NCI-H1105 treated with DMSO at 0.1 percent for 48 hours (cell line): ENCODE results near the gene BMP6.

Experiments used
- DNase-seq: peaks from one replicate; lab custom pipeline; 2025; lab: John Stamatoyannopoulos, UW

The BMP6 gene

DNA sequence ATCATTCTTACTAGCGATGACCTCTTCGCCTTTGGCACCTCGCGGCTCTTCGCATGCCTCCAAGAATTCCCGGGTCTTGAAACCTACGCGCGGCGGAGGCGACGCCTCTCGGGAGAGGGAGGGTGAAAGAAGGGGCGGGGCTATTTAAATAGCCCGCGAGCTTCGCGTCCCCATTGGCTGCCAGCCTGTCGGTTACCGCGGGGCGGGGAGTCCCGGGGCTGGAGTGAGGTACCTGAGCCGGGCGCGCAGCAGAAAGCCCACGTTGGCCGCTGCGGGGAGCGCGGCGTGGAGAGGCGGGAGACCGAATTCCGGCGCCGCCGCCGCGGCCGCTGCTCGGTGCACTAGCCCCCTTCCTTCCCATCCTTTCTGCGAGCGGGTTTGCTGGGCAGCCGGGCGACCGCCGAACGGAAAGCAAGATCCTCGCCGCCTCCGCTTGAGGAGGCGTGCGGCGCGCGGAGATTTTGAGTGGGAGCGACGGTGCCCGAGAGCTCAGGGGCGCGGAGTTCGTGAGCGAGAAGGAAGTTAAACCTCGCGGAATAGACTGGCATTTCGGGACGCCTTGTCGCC, at the start of gene BMP6:
Gene BMP6, plus strand, starts transcription at position 251 of the 567 bp plus-strand sequence. CDS start 857 bp downstream, outside the sequence.
- peak; percentile 90 for DNase-seq

DNA sequence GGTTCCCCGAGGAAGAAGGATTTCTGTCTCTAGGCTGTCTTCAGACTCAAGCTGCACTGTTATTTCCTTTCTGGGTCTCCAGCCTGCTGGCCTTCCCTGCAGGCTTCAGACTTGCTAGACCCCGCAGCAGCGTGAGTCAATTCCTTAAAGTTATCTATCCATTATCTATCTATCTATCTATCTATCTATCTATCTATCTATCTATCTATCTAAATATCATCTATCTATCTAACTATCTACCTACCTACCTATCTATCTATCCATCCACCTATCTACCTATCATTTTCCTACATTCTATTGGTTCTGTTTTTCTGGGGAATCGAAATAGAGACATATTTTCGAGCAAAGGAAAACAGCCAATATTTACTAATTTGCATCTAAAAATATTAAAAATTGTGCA, 48.7 kb upstream of the BMP6 start:
- DNase-seq = no peak

DNA sequence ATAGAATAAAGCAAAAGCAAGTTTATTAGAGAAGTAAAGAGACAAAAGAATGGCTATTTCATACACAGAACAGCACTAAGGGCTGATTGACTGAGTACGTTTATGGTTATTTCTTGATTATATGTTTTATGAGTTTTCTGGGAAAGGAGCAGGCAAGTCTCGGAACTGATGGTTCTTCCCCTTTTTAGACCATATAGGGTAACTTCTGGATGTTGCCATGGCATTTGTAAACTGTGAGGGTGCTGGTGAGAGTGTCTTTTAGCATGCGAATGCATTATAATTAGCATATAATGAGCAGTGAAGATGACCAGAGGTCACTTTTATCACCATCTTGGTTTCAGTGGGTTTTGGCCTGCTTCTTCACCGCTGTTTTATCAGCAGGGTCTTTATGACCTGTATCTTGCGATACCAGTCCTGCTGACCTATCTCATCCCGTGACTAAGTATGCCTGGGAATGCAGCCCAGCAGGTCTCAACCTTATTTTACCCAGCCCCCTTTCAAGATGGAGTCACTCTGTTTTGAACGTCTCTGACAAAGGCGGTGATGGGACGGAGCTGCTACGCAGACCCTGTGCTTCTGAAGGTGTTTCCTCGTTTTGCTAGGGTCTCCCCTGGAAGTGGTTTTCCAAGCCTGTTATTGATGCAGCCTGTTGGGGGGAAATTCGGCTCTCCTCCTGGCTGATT, 45.4 kb upstream of the BMP6 start:
- no peak for DNase-seq

DNA sequence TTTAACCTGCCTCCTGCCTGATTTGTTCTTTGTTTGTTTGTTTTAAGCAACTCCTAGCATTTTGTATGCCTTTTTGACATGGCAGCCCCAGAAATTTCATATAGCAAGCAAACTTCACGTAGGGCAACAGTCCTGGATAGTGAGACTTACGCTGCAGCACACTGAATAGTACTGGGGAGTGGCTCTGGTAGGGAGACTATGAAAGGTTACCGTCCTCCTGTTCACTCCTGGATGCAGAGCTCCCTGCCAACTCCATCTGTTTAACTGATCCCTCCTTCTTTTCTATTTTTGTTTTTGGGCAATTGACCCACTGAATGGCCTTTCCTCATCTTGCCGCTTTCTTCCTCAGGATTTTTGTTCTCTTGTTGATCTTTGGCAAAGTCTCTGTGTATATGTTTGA, 44.5 kb upstream of the BMP6 start:
- no peak for DNase-seq

DNA sequence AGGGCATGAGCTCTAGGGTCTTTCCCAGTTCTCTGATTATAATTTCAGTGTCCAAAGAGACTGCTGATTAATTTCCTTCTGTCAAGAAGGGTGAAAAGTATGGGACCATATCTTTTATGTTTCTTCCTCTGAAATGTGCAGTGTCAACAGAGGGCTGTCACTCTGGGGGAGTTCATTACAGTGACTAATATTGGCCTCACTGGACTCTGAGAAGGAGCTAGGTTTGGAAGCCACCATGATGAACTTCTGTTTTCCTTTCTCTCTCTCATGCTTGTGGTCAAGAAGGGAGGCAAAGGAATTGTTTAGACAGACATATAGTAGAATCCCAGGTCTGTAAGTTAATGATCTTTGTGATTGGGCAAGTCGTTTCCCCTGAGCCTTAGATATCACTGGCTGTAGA, 41.8 kb upstream of the BMP6 start:
- no peak for DNase-seq

DNA sequence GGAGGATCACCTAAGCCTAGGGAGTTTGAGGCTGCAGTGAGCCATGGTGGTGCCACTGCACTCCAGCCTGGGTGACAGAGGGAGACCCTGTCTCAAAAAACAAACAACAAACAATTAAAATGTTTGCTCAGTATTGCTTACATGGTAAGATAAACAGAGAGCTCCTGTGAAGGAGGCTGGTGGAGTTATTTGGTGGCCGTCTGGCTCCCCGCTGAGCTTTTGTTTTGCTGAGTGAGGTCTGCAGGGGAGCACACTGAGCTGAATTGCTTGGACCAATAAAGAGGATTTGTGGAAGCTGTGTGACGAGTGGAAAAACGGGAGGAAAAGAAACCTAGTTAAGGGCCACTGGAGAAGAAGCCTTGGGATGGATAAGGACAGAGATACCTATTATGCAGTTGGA, 41.1 kb upstream of the BMP6 start:
- DNase-seq = no peak

DNA sequence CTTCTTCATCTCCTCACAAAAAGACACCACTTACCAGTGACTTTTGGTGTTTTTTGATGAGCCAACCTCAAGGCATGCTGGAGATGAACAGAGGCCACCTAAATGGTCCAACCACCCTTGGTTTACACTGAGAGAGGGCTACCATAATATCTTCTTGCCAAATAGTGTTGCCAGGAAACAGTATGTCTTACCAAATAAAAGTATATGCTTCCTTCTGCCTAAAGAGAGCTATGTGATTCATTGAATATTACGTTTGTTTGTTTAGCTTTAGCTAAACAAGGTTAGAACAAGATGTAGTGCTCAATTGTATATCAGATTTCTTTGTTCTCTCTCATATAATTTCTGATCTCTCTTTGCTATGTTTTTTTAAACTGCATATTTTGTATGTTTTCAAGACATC, 40.6 kb upstream of the BMP6 start:
- no peak for DNase-seq

DNA sequence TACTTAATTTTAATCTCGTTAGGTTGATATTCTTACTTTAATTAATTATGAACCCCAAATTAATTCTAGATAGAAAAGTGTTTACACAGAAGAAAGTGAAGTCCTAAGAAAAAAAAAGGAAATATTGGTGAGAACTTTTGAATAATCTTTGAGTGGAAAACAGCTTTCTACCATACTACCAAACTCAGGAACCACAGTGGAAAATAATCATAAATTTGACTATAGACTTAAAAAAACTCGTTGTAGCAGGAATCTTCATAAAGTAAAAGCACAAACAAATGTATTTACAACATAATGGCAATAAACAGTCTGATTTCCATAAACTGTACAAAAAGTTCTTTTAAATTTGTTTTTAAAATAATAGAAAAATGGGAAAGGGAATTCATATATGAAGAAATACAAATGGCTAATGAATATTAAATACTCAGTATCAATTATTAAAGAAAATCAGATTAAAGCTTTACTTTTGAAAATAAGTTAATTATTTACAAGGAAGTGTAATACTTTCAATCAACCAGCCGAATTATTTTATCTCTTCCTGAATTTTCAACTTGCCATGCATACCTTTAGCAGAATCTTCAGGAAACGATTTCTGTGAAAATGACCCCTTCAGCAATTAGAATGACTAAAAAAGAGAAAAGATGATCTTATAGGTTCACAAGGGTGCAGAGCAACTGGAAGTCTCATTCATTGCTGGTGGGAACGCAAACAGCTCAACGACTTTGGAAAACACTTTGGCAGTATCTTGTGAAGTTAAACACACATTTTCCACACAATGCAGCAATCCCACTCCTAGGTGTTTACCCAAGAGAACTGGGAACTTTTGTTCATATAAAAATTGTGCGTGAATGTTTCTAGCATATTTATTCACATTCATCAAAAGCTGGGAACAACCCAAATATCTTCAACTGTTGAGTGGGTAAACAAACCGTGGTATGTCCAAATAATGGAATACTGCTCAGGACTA, 38.5 kb upstream of the BMP6 start:
- DNase-seq = no peak

DNA sequence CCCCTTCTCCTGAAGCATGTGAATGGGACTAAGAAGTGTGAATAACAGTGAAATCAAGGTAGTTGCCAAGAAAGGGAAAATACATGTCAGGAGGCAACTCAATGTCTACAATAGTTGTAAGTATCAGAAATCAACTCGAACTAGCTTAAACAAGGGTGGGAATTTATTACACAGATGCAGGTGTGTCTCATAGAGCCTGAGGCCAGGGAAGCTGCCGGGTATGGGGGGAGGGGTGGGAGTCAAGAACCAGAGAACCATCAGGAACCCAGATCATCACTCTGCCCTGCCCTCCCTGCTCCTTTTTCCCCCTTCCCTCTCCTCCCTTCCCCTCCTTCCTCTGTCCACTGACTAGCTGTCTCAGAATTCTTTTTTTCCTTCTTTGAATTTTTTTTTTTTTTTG, 34.9 kb upstream of the BMP6 start:
- DNase-seq = no peak

DNA sequence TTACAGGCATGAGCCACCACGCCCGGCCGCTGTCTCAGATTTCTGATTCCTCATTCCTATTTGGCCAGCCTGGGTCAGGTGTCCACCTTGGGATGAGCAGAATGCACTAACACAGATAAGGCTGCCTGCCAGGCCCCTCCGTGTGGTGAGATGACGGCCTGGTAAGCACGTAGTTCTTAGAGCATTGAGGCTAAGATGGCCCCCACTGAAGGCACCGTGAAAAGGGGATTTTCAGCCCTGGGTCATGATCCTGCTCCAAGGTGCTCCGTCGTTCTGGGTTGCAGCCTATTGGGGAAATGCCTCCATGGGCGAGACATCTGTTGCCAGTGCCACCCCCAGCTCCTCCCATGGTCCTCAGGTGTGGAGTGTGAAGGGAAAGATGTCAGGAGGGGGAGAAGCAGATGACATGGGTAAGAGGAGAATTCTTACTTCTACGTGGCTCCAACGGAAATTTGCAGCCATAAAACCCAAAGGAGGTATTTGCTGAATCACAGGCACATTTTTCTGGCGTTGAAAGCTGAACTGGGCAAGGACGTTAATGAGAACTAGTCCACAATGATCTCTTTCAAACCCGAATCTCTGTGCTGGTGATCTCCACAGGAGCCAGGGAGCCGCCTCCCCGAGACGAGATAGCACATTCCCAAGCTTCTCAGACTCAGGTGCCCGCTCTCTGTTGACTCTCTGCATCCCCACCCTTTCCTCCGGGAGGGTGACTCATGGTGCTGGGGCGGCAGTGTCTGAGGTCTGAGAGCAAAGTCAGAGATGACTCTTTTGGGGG, 34.0 kb upstream of the BMP6 start:
- DNase-seq = no peak

DNA sequence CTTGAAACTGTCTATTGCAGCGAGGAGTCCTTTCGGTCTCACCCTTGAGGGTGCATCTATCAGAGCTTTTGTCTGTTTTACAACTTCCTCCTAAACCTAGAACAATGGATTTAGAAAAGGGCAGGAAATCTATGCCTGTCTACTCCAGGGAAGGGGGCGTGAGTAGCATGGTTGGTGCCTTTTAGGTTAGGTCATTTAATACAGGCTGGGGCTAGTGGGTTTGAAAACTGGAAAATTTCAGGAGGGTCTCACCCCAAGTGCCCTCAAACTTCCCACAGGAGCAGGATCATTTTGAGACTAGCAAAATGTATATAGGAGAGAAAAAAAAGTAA, 33.5 kb upstream of the BMP6 start:
- no peak for DNase-seq

DNA sequence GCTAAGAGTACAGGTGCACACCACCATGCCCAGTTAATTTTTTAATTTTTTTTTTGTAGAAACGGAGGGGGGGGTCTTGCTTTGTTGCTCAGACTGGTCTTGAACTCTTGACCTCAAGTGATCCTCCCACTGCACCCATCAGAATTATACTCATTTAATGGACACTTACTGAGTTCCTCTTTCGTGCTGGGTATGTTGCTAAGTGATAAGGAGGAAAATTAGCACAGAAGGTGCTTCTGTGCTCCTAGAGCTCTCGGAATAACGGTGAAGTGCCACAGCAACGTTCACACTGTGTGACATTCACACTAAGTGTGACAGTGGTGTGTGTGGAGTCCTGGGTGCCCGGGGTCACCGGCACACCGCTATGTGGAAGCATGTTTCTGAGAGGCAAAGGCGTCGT, 32.1 kb upstream of the BMP6 start:
- no peak for DNase-seq

DNA sequence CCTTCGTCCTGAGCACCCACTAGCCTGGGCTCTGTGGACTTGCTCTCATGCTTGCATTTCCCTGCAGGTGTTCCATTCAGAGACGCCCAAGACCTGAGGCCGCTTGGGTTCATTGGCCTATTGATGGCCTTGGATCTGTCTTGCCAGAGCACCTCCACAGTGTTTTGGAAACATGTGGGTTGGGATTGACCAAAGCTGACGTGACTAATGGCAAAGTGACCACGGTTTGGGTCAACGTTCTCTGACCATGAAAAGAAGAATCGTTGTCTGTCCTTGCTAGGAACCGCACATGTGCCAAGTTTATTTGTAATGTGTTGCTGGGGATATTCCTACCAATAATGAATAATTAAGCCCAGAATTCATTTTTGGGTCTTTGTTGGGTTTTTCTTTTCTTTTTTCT, 29.8 kb upstream of the BMP6 start:
- DNase-seq = no peak

DNA sequence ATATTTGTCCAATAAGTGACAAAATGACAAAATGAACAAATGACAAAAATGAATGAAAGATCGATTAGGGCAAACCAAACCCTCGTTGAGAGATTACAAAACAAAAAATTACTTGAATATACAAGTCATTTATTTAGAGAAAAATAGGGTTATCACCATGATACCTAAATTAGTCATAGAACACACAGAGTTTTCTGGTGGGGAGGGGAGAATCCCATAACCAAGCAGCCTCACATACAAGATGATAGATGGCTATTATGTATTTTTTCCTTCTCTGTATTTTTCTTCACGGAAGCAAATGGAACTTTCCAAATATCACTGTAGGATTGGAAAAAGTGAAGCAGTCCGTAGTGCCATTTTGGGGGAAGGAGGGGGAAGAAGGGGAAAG, 28.5 kb upstream of the BMP6 start:
- DNase-seq = no peak

DNA sequence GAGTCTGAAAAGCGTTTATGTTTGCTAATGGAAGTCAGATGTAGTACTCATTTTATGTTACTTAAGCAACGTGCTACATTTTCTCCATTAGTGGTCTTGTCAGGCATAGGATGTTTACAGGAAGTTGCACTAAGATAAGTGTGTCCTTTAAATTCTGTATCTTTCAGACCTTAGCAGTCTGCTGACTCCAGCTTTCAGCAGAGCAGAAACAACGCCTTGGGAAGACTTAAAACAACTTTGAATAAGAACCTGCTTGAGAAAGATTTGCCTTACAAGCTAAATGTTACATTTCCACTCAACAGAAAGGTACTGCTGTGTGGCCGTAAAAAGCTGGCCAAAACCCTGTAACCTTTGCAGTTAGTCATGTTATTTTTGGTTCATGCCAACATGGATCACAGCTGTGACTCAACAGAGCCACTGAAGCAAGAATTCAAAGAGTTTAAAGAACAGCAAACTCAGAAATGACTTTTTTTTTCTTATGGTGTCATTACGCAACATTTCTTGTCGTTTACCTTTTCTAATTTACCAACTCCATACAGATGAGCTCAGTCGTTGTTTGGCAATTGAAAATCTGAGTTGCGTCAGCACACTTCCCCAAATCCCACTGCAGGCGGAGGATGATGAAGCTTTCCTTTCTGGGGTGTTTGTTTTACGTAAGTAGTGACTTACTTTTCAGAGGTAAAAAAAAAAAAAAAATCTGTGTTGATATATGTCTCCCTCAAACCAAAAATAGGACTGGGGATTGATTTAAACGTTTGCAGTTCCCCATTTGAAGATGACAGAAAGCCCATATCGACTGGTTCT, 27.9 kb upstream of the BMP6 start:
- no peak for DNase-seq

DNA sequence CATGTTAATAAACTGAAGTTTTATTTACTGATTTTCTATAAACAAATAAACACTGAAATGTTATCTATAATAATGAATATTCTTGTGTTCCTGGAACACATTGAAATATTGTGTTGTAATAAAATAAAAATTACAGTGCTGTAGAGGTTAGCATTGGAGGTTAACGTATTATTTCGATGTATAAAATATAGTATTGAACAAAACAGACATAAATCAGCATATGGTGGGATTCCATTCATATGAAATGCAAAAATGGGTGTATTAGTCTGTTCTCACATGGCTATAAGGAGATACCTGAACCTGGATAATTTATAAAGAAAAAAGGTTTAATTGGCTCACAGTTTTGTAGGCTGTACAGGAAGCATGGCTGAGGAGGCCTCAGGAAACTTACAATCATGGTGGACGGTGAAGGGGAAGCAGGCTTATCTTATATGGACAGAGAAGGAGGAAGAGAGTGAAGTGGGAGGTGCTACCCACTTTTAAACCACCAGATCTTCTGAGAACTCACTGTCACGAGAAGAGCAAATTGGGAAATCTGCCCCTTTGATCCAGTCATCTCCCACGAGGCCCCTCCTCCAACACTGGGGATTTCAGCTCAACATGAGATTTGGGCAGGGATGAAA, 24.6 kb upstream of the BMP6 start:
- DNase-seq = no peak

DNA sequence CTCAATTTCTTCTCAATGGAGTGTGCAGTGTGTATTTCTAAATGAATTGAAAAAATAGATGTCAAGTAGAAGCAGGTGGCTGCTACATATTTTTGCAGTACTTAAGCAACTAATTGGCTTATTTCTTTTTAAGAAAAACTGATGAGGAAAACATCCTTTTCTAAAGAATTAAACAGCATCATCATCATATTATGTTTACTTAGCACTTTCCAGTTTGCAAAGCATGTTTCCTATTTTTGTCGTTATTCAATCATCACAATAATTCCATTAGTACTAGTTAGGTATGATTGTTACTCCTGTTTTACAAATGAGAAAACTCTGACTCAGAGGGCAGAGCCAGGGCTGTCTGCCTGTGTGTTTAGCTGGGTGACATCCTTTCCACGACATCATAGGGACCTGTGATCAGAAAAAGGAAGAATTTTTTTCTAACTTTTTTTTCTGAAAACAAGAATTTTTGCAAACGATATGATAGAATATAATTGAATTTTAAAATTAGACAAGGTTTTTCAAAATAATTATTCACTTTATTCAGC, 22.7 kb upstream of the BMP6 start:
- peak; percentile 43 for DNase-seq

DNA sequence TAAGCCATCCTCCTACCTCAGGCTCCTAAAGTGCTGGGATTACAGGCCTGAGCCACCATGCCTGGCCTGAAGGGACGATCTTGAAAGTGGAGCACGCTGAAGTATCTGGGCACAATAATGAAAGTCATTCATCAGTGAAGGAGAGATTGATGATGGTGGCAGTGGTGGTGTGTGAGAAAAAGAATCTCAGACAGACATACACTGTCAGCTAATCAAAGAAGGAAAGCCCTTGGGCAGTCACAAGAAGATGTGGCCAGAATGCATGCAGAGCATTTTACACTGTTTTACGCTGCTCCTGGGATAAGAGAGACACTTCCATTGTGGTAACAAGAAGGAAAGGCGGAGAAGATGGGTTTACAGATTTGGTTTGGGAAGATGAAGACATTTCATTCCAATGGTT, 20.4 kb upstream of the BMP6 start:
- no peak for DNase-seq

DNA sequence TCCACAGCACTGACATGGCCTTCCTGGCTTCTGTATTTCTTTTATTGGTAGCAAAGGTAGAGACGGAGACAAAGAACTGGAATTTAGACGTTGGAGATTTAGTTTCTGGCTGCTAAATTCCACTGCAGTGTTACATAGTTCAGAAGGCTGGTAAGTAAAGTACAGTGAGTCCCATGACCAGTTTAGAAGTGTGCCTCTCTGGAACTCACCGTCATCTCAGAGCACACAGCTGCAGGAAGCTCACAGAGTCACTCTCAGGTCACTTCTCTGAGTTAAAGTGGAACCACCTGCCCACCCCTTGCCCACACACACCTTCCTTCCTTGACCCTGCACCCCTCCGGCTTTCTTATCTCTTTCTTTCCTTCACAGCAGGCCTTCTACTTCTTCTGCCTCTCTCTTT, 19.6 kb upstream of the BMP6 start:
- no peak for DNase-seq

DNA sequence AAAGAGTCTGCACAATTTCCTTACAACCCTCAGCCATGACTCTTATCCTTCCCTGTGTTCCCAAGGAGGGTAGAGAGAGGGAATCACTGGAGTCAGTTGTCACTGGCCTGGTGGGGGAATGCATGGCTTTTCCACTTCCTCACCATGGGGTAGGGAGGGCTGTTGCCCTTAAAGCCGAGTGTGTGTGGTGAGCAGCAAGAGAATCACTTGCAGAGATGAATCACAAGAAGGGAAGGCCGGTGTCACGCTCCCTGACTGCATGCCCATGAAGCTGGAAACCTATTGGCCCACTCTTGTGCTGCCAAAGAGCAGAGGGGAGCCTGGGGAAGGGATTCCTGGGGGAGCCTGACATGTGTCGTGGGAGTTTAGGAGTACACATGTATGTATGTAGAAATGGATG, 18.1 kb upstream of the BMP6 start:
- no peak for DNase-seq

DNA sequence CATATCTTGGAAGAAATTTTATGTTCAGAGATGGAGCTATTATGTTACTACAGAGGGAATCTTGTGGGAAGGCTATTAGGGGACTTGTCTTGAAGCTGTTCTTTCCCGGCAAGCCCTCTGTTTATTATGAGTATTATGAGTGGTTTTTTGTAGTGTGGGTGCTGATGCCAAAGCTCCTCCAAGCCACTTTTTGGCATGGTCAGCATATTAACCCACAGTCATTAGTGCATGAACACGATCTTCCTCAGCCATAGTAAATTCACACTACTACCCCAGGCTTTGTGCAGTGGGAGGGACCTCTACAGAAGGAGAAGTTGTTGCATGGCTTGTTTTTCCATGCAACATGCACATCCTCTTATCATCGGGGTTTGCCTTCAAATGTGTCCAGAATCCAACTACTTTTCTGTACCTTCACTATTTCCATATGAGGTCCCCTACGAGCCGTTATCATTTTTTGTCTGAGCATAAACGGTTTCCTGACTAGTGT, 6.5 kb upstream of the BMP6 start:
- no peak for DNase-seq
